Bronchial epithelial cell (primary cell): ENCODE results near the gene PTCH2. TPM values are rescaled to one million over a fixed set of nuclear protein-coding genes. Genes with fewer than 3 reads are reported as not detected.

Experiments
- DNase-seq: peaks from one replicate; pipeline ENCODE4 v3.0.0-alpha.2; 2010; ENCODE audit warnings: low read depth
- FAIRE-seq: peaks from 2 replicates; lab custom pipeline; 2011; peaks lifted over from hg19 to GRCh38; lab: Jason Lieb, UNC
- H3K27me3 ChIP-seq: 2 replicates; pipeline ENCODE4 v1.5.1; 2011; ENCODE audit warnings: low read length; ENCODE audit not compliant: control insufficient read depth, insufficient read depth
- H3K36me3 ChIP-seq: 2 replicates; pipeline ENCODE4 v1.5.1; 2011; ENCODE audit warnings: low read length; ENCODE audit not compliant: control insufficient read depth, insufficient read depth
- H3K4me3 ChIP-seq: 2 replicates; pipeline ENCODE4 v1.5.1; 2011; ENCODE audit warnings: mild to moderate bottlenecking, low read depth, low read length, control low read depth
- total RNA-seq: library from RNA; depleted of rRNA; stranded (reverse); fragments of >200 nt; gene quantifications from 2 replicates; pipeline ENCODE4 v1.2.1, GENCODE V29; 2014
- TF ChIP-seq, protein P1 (sequence below): IDR thresholded peaks from 2 replicates; pipeline ENCODE4 v1.5.1; 2011; ENCODE audit warnings: mild to moderate bottlenecking, moderate library complexity, low read length, control low read depth, inconsistent platforms; ENCODE audit not compliant: insufficient read depth, severe bottlenecking

The PTCH2 gene
- total RNA-seq, 1 donor from 2014 or later, result not detected

DNA sequence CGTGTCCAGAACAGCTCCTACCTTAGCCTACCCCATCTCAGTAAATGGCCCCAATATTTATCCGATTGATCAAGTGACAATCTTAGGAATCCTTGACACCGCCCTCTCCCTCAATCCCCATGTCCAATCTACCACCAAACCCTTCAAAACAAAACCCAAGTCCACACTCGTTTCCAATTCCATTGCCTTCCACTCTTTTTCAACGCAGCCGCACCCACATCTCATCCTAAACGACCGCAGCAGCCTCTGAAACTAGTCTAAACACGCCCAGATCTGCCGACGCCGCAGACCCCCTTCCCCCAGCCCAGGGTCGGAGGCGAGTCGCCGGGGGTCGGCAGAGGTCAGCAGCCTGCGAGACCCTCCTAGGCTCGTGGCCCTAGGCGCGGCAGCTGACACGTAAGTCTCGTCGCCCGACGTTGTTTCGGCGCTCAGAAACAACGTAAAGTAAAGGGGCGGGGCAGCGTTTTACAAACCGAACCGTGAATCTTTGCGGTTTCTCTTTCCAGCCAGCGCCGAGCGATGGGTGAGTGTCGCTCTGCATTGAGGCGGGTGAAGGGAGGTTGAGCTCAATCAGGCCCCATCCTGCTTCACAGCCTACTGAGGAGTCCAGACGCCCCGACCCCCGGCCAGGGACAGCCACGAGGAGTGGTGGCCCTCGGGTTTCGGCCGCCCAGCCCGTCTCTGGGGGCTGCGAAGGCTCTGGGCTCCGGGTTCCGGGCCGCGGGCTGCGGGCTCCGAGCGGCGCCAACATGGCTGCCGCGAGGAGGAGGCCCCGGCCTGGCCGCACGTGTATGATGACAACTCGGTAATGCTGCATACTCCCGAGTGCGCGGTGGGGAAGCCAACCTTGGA is 67.7 kb downstream of the PTCH2 start, which contains the start of gene RPS8:
TSS of gene RPS8 (plus strand) at position 463 of the 852 bp plus-strand sequence. CDS start at position 520, 57 bp downstream.
- TF ChIP-seq, protein P1, sequence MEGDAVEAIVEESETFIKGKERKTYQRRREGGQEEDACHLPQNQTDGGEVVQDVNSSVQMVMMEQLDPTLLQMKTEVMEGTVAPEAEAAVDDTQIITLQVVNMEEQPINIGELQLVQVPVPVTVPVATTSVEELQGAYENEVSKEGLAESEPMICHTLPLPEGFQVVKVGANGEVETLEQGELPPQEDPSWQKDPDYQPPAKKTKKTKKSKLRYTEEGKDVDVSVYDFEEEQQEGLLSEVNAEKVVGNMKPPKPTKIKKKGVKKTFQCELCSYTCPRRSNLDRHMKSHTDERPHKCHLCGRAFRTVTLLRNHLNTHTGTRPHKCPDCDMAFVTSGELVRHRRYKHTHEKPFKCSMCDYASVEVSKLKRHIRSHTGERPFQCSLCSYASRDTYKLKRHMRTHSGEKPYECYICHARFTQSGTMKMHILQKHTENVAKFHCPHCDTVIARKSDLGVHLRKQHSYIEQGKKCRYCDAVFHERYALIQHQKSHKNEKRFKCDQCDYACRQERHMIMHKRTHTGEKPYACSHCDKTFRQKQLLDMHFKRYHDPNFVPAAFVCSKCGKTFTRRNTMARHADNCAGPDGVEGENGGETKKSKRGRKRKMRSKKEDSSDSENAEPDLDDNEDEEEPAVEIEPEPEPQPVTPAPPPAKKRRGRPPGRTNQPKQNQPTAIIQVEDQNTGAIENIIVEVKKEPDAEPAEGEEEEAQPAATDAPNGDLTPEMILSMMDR, result no peak
- peak; percentile 84 for DNase-seq
- FAIRE-seq, result no peak
- Histone ChIP-seq H3K27me3 (no peaks in the 10 kb centered on the region), H3K4me3 (peak within 1 kb of the TSS; percentile 88), H3K36me3 (peaks cover 28% of the 10 kb centered on the region)

Other genes starting within 250 kb of the PTCH2 start
- 6.1 and 8.3 TPM in 2 replicates for gene TMEM53, start 168.8 kb downstream of the PTCH2 start, total RNA-seq
- gene ARMH1, start 168.5 kb downstream of the PTCH2 start, total RNA-seq, result 0.38 TPM in 1 of 2 replicates, not detected in the other
- not detected in 2 replicates for gene RNU5D-1, start 112.1 kb downstream of the PTCH2 start, total RNA-seq
- gene KIF2C, start 103.4 kb downstream of the PTCH2 start, total RNA-seq, result 0.79 and 1.2 TPM in 2 replicates
- 2,098 and 3,387 TPM in 2 replicates for gene RPS8, start 67.7 kb downstream of the PTCH2 start, total RNA-seq
- gene BEST4, start 55.1 kb downstream of the PTCH2 start, total RNA-seq, result 0.13 TPM in 1 of 2 replicates, not detected in the other
- gene PLK3, start 42.9 kb downstream of the PTCH2 start, total RNA-seq, result 14.2 and 19.5 TPM in 2 replicates
- not detected in 2 replicates for gene DYNLT4, start 35.9 kb downstream of the PTCH2 start, total RNA-seq
- gene BTBD19, start 34.7 kb downstream of the PTCH2 start, total RNA-seq, result 0.53 and 0.77 TPM in 2 replicates
- gene EIF2B3, start 143.3 kb upstream of the PTCH2 start, total RNA-seq, result 16.9 and 23.4 TPM in 2 replicates
- 12.1 and 16.8 TPM in 2 replicates for gene HECTD3, start 168.1 kb upstream of the PTCH2 start, total RNA-seq
- gene UROD, start 169.0 kb upstream of the PTCH2 start, total RNA-seq, result 122 and 151 TPM in 2 replicates